ENCODE measurements around the gene ZDHHC5. TPM values are rescaled to one million over a fixed set of nuclear protein-coding genes. Genes with fewer than 3 reads are reported as not detected.

Gene ZDHHC5
- total and polyA plus RNA-seq, 2 of the 4 experiments (the other 2 are of a cell fraction): 19.4 to 45.7 TPM

- Histone ChIP-seq H3K79me1 (ENCODE audit: low read depth in 1 of 2, low read length in 2 of 2) (peaks cover 23 to 56% of the 10 kb centered on the region in 2 experiments), H3K27ac (ENCODE audit: insufficient read depth, low read length) (peak overlapping the region; percentile 97), H4K8ac (ENCODE audit: low read depth in 2 of 2, low read length in 2 of 2) (peak overlapping the region; percentile 90 to 97), H2BK15ac (ENCODE audit: low read depth, low read length) (peak overlapping the region; percentile 96; the same call in 2 of the 3 replicates), H2BK5ac (ENCODE audit: low read depth, low read length, poor library complexity, severe bottlenecking) (peak overlapping the region; percentile 98), H2AFZ (replicated peaks; ENCODE audit: low read length, poor library complexity) (peak overlapping the region; percentile 99), H3K9me3 (ENCODE audit: control insufficient read depth, insufficient read depth, low read length) (no peaks in the 10 kb centered on the region), H3K4me2 (ENCODE audit: low read depth, low read length) (peak overlapping the region; percentile 81), H3K4me1 (ENCODE audit: control insufficient read depth, insufficient read depth, low read length) (peaks cover 14% of the 10 kb centered on the region), H2BK20ac (ENCODE audit: low read depth, low read length) (no peak overlapping the region), H3K9me1 (ENCODE audit: insufficient read depth, low read length) (peaks cover 14% of the 10 kb centered on the region), H4K20me1 (ENCODE audit: insufficient read depth, low read length) (peaks cover 48% of the 10 kb centered on the region), H2AK9ac (replicated peaks; ENCODE audit: low read depth, low read length, poor library complexity) (peak overlapping the region; percentile 100), H3K27me3 (ENCODE audit: control insufficient read depth, insufficient read depth, low read length) (peaks cover 7% of the 10 kb centered on the region), H3K4ac (ENCODE audit: low read depth, low read length) (peak overlapping the region; percentile 100), H3K9ac (ENCODE audit: low read depth, low read length) (peak overlapping the region; percentile 100), H2BK120ac (ENCODE audit: low read depth, low read length) (peak overlapping the region; percentile 89), H3K14ac (replicated peaks; ENCODE audit: low read depth, low read length) (peak overlapping the region; percentile 100), H3K56ac (ENCODE audit: extremely low read depth, insufficient read depth, low read length) (peak overlapping the region; percentile 96), H4K5ac (ENCODE audit: low read depth, low read length) (peak overlapping the region; percentile 96), H3K36me3 (ENCODE audit: control insufficient read depth, insufficient read depth, low read length) (peaks cover 1% of the 10 kb centered on the region; the same call in 1 of the 2 replicates), H2AK5ac (ENCODE audit: low read depth, low read length) (peak overlapping the region; percentile 98), H4K91ac (ENCODE audit: insufficient read depth, low read depth, low read length) (peak overlapping the region; percentile 100), H3K18ac (ENCODE audit: low read depth, low read length) (peak overlapping the region; percentile 95), H3K23ac (ENCODE audit: low read depth, low read length) (peak overlapping the region; percentile 100), H3K4me3 (ENCODE audit: insufficient read depth, low read depth, low read length) (peak overlapping the region; percentile 96)
- TF ChIP-seq MXI1 (IDR thresholded peaks at IDR 0.05; ENCODE audit: borderline replicate concordance, low read depth, low read length) (peak; percentile 15; the same call in 1 of the 2 replicates), SMC3 (IDR thresholded peaks at IDR 0.05; ENCODE audit: low read depth, low read length) (no peak), CEBPB (IDR thresholded peaks at IDR 0.05; ENCODE audit: low read depth, low read length) (no peak)
- no TSS peak for BruUV-seq (replicated peaks)
- POLR2A ChIA-PET (ENCODE audit: unreplicated experiment): no interaction called here
- CTCF ChIA-PET: interaction anchor here (0.6 to 3.3 kb wide), 3 partner anchors 71 to 146 kb away, joined by 3 to 34 read pairs (median 4); partner anchors contain the start of gene UBE2L6
- ATAC-seq (ENCODE audit: low read depth): 0 out of 2 replicates have a peak, but pooled peaks have one; percentile 1
- 0% methylated on average over 1 of the region's 19 CpGs; no CpG with 5 or more reads in 1 of the 2 experiments for WGBS, 2 experiments (ENCODE audit: extremely low coverage in 2 of 2, insufficient read length in 1 of 2)
- no peak for DNase-seq
- intact Hi-C loops (cut with micrococcal nuclease) (no loop called here), in situ Hi-C loops (cut with MboI; ENCODE audit: low sequenced_read_pairs) (no loop called here), dilution Hi-C loops (cut with HindIII; ENCODE audit: low sequenced_read_pairs, unreplicated experiment) (no loop called here)
These were observed 29.0 kb upstream of the ZDHHC5 start for GRCh38 chr11:57638811-57639320.
